Measurements from ENCODE around the gene SLC2A1. TPM values are rescaled to one million over a fixed set of nuclear protein-coding genes. Genes with fewer than 3 reads are reported as not detected.

Gene SLC2A1
- total RNA-seq, 2 donors from 2014 or later, result 4.2 to 13.2 TPM

DNA sequence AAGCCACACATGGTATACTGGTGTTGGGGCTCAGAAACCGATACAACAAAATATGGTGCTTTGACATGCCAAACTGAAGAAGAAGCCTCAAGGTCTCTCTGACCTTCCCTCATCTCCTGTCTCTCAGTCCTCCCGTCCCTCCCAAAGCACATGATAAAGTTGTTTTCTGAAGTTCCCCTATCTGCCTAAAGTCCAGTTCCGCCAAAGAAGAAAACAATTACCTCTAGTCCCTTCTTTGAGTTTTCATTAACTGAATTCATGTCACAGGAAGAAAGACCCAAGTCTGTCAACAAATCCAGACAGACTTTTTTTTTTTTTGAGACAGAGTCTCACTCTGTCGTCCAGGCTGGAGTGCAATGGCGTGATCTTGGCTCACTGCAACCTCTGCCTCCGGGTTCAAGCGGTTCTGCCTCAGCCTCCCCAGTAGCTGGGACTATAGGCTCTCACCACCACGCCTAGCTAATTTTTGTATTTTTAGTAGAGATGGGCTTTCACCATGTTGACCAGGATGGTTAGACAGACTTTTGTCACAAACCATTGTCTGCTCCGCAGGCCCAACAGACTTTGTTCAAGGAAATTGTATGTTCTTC lies 32.2 kb upstream of the SLC2A1 start:
- H3K4me3 ChIP-seq, result no peak overlapping the region
- DNase-seq (no peak), ATAC-seq (no peak)
- H3K36me3 ChIP-seq (replicated peaks in 1 of 2; ENCODE audit: insufficient read depth in 1 of 2, low read depth in 2 of 2), result no peaks in the 10 kb centered on the region
- H3K27me3 ChIP-seq, result no peaks in the 10 kb centered on the region
- no peaks in the 10 kb centered on the region for H3K4me1 ChIP-seq
- H3K27ac ChIP-seq, result no peak overlapping the region
- intact Hi-C loops (cut with DNase I), result no loop called here
- WGBS, 2 donors, result 73 to 76% methylated on average over 9 of the region's 9 CpGs
- no peaks in the 10 kb centered on the region for H3K9me3 ChIP-seq
- TF ChIP-seq POLR2A (IDR thresholded peaks at IDR 0.05), result no peak
- TF ChIP-seq, protein P1, sequence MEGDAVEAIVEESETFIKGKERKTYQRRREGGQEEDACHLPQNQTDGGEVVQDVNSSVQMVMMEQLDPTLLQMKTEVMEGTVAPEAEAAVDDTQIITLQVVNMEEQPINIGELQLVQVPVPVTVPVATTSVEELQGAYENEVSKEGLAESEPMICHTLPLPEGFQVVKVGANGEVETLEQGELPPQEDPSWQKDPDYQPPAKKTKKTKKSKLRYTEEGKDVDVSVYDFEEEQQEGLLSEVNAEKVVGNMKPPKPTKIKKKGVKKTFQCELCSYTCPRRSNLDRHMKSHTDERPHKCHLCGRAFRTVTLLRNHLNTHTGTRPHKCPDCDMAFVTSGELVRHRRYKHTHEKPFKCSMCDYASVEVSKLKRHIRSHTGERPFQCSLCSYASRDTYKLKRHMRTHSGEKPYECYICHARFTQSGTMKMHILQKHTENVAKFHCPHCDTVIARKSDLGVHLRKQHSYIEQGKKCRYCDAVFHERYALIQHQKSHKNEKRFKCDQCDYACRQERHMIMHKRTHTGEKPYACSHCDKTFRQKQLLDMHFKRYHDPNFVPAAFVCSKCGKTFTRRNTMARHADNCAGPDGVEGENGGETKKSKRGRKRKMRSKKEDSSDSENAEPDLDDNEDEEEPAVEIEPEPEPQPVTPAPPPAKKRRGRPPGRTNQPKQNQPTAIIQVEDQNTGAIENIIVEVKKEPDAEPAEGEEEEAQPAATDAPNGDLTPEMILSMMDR (IDR thresholded peaks at IDR 0.05), result no peak

DNA sequence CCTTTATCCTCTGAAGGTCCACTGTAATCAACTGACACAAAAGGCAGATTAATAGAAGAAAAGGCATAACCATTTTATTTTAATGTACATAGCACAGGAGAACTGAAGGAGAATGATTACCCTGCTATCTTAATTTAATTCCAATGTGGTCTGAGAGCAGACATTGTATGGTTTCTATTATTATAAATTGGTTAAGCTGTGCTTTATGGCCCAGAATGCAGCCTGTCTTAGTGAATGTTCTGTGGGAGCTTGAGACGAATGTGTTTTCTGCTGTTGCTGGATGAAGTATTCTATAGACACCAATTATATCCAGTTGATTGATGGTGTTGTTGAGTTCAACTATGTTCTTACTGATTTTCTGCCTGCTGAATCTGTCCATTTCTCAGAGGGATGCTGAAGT lies 25.0 kb upstream of the SLC2A1 start:
- WGBS, 2 donors, result 65 to 84% methylated on average over 1 of the region's 1 CpG
- Histone ChIP-seq H3K27ac (no peak overlapping the region), H3K4me1 (no peaks in the 10 kb centered on the region), H3K36me3 (replicated peaks in 1 of 2; ENCODE audit: insufficient read depth in 1 of 2, low read depth in 2 of 2) (no peaks in the 10 kb centered on the region), H3K27me3 (no peaks in the 10 kb centered on the region), H3K9me3 (no peaks in the 10 kb centered on the region), H3K4me3 (no peak overlapping the region)
- DNase-seq (no peak), ATAC-seq (no peak)
- intact Hi-C loops (cut with DNase I), result no loop called here
- no peak for TF ChIP-seq POLR2A (IDR thresholded peaks at IDR 0.05)
- TF ChIP-seq, protein P1 (IDR thresholded peaks at IDR 0.05), result no peak

DNA sequence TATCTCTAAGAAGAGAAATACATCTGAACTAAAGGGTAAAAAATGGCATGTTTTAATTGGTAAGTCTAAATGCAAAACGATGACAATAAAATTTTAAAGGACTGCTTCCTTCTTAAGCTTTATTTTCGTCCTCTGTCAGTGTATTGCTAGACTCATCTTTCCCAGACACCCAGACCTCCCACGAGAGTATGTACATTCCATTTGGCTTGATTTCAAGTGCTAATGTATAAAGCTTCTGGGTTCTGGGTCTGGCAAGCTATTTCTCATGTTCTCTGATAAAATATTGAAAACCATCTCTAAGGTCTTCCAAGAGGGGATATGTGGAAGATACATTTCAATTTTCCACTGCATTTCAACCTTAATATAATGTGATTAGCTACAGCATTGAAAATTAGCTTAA lies 24.6 kb upstream of the SLC2A1 start:
- WGBS, 2 donors, result 48 to 49% methylated on average over 3 of the region's 3 CpGs

DNA sequence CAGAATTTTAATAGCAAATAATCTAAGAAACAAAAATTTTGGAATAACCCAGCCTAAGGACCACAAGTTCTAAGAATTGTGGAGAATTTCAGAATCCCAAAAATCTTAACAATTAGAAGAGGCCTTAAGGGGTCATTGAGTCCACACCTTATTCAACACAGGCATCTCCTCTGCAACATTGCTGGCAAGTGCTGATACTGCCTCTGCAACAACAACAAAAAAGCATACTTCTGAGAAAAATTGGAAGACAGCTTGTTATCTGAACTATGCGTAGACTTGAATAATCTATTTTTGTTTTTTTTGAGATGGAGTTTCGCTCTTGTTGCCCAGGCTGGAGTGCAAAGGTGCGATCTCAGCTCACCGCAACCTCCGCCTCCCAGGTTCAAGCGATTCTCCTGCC lies 24.0 kb upstream of the SLC2A1 start:
- ATAC-seq (no peak), DNase-seq (no peak)
- TF ChIP-seq POLR2A (IDR thresholded peaks at IDR 0.05), result no peak
- TF ChIP-seq, protein P1 (IDR thresholded peaks at IDR 0.05), result no peak
- Histone ChIP-seq H3K36me3 (replicated peaks in 1 of 2; ENCODE audit: insufficient read depth in 1 of 2, low read depth in 2 of 2) (no peaks in the 10 kb centered on the region), H3K27me3 (no peaks in the 10 kb centered on the region), H3K4me3 (no peak overlapping the region), H3K4me1 (no peaks in the 10 kb centered on the region), H3K9me3 (no peaks in the 10 kb centered on the region), H3K27ac (no peak overlapping the region)
- 81 to 87% methylated on average over 6 of the region's 6 CpGs for WGBS, 2 donors
- intact Hi-C loops (cut with DNase I), result no loop called here

More for the DNA sequence above, 24.6 kb upstream of the SLC2A1 start:
- Histone ChIP-seq H3K27ac (no peak overlapping the region), H3K27me3 (no peaks in the 10 kb centered on the region), H3K4me1 (no peaks in the 10 kb centered on the region), H3K4me3 (no peak overlapping the region), H3K9me3 (no peaks in the 10 kb centered on the region), H3K36me3 (replicated peaks in 1 of 2; ENCODE audit: insufficient read depth in 1 of 2, low read depth in 2 of 2) (no peaks in the 10 kb centered on the region)
- DNase-seq, result no peak
- intact Hi-C loops (cut with DNase I), result no loop called here
- TF ChIP-seq, protein P1 (IDR thresholded peaks at IDR 0.05), result no peak
- no peak for TF ChIP-seq POLR2A (IDR thresholded peaks at IDR 0.05)
- no peak for ATAC-seq

DNA sequence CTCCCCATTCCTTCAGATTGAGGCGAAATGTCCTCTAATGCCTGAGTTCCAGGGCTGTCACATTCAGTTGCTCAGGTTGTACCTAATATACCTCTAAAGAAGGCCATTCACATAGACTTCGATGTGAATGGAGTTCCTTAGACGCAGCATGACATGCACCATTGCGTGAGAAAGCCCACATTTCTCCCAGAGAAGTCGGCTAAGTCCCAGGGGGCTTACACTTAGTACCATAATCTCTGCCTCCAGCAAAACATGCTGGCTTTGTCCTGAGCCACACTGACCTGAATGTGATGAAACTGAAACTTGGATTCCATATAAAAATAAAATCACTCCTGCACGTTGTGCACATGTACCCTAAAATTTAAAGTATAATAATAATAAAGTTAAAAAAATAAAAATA lies 23.2 kb upstream of the SLC2A1 start:
- Histone ChIP-seq H3K4me1 (no peaks in the 10 kb centered on the region), H3K27ac (no peak overlapping the region), H3K36me3 (replicated peaks in 1 of 2; ENCODE audit: insufficient read depth in 1 of 2, low read depth in 2 of 2) (no peaks in the 10 kb centered on the region), H3K27me3 (no peaks in the 10 kb centered on the region), H3K9me3 (no peaks in the 10 kb centered on the region), H3K4me3 (no peak overlapping the region)
- no peak for ATAC-seq
- TF ChIP-seq POLR2A (IDR thresholded peaks at IDR 0.05), result no peak
- intact Hi-C loops (cut with DNase I), result no loop called here
- 65 to 77% methylated on average over 6 of the region's 6 CpGs for WGBS, 2 donors
- DNase-seq, result no peak
